ENCODE measurements around the gene SYNDIG1. TPM values are rescaled to one million over a fixed set of nuclear protein-coding genes. Genes with fewer than 3 reads are reported as not detected.

SYNDIG1 gene
- polyA plus RNA-seq, 2 donors = 0.01 TPM; not detected in 1

DNA sequence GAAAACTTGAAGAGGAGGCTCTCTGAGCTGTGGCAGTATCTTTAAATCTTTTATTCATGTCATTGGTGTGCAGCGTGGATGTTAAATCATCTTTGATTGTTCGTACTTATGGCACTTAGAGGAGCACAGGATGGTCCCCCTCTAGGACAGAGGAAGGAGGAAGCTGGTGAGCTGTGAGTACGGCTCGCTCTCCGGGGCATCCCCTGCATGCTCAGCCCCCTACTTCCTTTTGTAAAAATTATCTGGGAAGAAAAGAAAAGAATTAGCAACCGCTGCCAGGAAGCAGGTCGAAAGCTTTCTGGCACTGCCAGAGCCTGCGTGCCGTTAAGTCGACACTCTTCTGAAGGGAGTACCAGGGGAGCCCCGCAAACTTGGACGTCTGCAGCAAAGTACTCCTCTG is 158.5 kb downstream of the SYNDIG1 start:
- H3K4me1 ChIP-seq (ENCODE audit: control insufficient read depth in 2 of 2, insufficient read depth in 2 of 2, low read length in 1 of 2) = peaks cover 0 to 3% of the 10 kb centered on the region in 2 donors
- H3K9me3 ChIP-seq (ENCODE audit: control insufficient read depth in 2 of 2, insufficient read depth in 1 of 2, low read depth in 1 of 2, low read length in 1 of 2) = no peaks in the 10 kb centered on the region
- H3K27me3 ChIP-seq (ENCODE audit: control insufficient read depth in 1 of 2, insufficient read depth in 2 of 2, low read length in 2 of 2) = no peaks in the 10 kb centered on the region
- no peak overlapping the region for H3K27ac ChIP-seq (ENCODE audit: low read depth in 2 of 2, low read length in 1 of 2)
- WGBS, 2 donors = 62 to 71% methylated on average over 12 of the region's 12 CpGs
- H3K36me3 ChIP-seq (ENCODE audit: control insufficient read depth in 2 of 2, insufficient read depth in 2 of 2, low read length in 1 of 2) = no peaks in the 10 kb centered on the region
- H3K4me3 ChIP-seq (ENCODE audit: low read depth in 1 of 2, low read length in 2 of 2) = no peak overlapping the region

DNA sequence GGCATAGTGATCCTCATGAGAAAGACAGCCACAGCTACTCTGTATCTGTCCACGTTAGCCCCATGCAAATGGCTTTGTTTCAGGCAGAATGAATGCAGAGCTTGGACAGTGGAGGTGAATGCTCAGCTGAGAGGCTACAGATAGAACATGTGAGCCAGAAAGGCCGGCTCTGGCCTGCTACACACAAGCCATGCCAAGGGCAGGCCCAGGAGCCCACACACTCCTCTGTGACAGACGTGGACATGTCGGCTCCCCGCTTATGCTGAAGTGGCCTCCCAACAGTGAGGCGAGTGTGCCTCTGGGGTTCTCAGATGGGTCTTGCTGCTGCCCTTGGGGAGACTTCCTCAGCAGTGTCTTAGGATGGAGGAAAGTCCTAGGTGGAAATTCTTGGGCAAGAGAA is 159.6 kb downstream of the SYNDIG1 start:
- WGBS, 2 donors = 85 to 90% methylated on average over 6 of the region's 6 CpGs
- Histone ChIP-seq H3K27me3 (ENCODE audit: control insufficient read depth in 1 of 2, insufficient read depth in 2 of 2, low read length in 2 of 2) (no peaks in the 10 kb centered on the region), H3K9me3 (ENCODE audit: control insufficient read depth in 2 of 2, insufficient read depth in 1 of 2, low read depth in 1 of 2, low read length in 1 of 2) (no peaks in the 10 kb centered on the region), H3K4me3 (ENCODE audit: low read depth in 1 of 2, low read length in 2 of 2) (no peak overlapping the region), H3K27ac (ENCODE audit: low read depth in 2 of 2, low read length in 1 of 2) (no peak overlapping the region), H3K4me1 (ENCODE audit: control insufficient read depth in 2 of 2, insufficient read depth in 2 of 2, low read length in 1 of 2) (peaks cover 3% of the 10 kb centered on the region in 2 donors), H3K36me3 (ENCODE audit: control insufficient read depth in 2 of 2, insufficient read depth in 2 of 2, low read length in 1 of 2) (no peaks in the 10 kb centered on the region)

DNA sequence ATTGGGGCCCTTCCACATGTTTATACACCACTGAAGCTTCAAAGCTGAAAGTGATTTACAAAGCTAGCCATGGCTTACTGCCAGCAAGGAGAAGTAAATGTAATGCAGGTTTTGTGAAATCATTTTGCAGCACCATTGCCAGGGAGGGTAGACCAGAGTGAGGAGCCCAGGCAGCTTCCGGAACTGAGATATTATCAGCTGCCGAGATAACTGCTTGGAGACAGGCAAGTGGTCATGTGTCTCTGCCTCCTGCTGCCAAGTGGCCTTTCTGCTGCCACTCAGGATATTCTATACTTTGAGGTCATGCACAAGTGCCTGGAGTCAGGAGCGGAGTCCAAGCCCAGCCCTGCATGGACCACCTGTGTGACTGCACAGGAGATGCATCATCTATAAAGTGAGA is 160.2 kb downstream of the SYNDIG1 start:
- Histone ChIP-seq H3K4me3 (ENCODE audit: low read depth in 1 of 2, low read length in 2 of 2) (no peak overlapping the region), H3K27me3 (ENCODE audit: control insufficient read depth in 1 of 2, insufficient read depth in 2 of 2, low read length in 2 of 2) (no peaks in the 10 kb centered on the region), H3K4me1 (ENCODE audit: control insufficient read depth in 2 of 2, insufficient read depth in 2 of 2, low read length in 1 of 2) (peaks cover 3% of the 10 kb centered on the region in 2 donors), H3K36me3 (ENCODE audit: control insufficient read depth in 2 of 2, insufficient read depth in 2 of 2, low read length in 1 of 2) (no peaks in the 10 kb centered on the region), H3K27ac (ENCODE audit: low read depth in 2 of 2, low read length in 1 of 2) (no peak overlapping the region), H3K9me3 (ENCODE audit: control insufficient read depth in 2 of 2, insufficient read depth in 1 of 2, low read depth in 1 of 2, low read length in 1 of 2) (no peaks in the 10 kb centered on the region)
- WGBS, 2 donors = 58 to 73% methylated on average over 3 of the region's 3 CpGs

DNA sequence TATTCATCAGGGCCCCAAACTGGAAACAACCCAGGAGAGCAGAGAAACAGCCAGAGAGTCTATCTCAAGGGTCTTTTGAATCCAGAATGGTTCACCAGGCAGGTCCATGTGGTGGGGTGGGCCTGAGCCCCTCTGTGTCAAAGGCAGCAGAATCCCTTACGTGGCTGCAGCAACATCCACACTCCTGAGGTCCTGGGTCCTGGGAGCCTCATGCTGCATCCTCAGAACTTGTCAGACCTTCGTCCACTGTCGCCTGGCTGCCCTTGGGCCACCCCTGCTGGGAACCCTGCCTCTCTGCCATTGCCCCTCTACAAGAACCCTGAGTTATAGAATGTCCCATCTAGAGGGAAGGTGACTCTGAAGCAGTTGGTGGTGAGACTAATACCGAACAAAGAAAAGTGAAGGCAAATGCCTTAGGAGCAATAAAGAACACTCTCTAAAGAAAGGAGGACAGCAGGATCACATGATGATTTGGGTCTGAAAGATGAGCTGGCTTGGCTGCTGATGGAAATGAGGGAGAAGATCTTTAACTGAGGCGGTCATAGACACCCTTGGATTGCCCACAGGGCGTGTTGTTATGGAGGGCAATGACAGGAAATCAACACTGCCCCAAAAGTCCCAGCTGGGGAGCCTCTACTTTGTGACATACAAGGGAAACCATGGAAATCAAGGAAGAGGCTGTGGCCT is 161.2 kb downstream of the SYNDIG1 start:
- 83 to 88% methylated on average over 6 of the region's 6 CpGs for WGBS, 2 donors
- Histone ChIP-seq H3K36me3 (ENCODE audit: control insufficient read depth in 2 of 2, insufficient read depth in 2 of 2, low read length in 1 of 2) (no peaks in the 10 kb centered on the region), H3K9me3 (ENCODE audit: control insufficient read depth in 2 of 2, insufficient read depth in 1 of 2, low read depth in 1 of 2, low read length in 1 of 2) (no peaks in the 10 kb centered on the region), H3K27ac (ENCODE audit: low read depth in 2 of 2, low read length in 1 of 2) (no peak overlapping the region), H3K4me1 (ENCODE audit: control insufficient read depth in 2 of 2, insufficient read depth in 2 of 2, low read length in 1 of 2) (peaks cover 3% of the 10 kb centered on the region in 2 donors), H3K4me3 (ENCODE audit: low read depth in 1 of 2, low read length in 2 of 2) (no peak overlapping the region), H3K27me3 (ENCODE audit: control insufficient read depth in 1 of 2, insufficient read depth in 2 of 2, low read length in 2 of 2) (no peaks in the 10 kb centered on the region)

DNA sequence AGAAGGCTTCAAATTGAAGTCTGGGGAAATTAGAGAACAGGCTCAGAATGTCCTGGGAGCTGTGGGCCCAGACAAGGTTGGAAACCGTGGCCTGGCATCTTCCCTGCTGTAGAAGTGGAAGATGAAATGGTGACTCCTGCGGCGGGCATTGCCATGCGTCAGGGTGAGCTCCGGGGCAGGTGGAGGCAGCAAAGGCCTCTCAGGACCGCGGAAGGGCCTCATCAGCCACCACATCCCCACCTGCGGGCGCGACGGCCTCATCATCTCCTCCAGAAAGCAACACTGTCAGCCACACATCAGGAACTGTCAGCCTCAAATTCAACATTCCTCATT is 161.7 kb downstream of the SYNDIG1 start:
- 90 to 97% methylated on average over 11 of the region's 11 CpGs for WGBS, 2 donors
- H3K27ac ChIP-seq (ENCODE audit: low read depth in 2 of 2, low read length in 1 of 2) = no peak overlapping the region
- no peak overlapping the region for H3K4me3 ChIP-seq (ENCODE audit: low read depth in 1 of 2, low read length in 2 of 2)
- H3K27me3 ChIP-seq (ENCODE audit: control insufficient read depth in 1 of 2, insufficient read depth in 2 of 2, low read length in 2 of 2) = no peaks in the 10 kb centered on the region
- no peaks in the 10 kb centered on the region for H3K36me3 ChIP-seq (ENCODE audit: control insufficient read depth in 2 of 2, insufficient read depth in 2 of 2, low read length in 1 of 2)
- no peaks in the 10 kb centered on the region for H3K9me3 ChIP-seq (ENCODE audit: control insufficient read depth in 2 of 2, insufficient read depth in 1 of 2, low read depth in 1 of 2, low read length in 1 of 2)
- H3K4me1 ChIP-seq (ENCODE audit: control insufficient read depth in 2 of 2, insufficient read depth in 2 of 2, low read length in 1 of 2) = peaks cover 3% of the 10 kb centered on the region in 2 donors

DNA sequence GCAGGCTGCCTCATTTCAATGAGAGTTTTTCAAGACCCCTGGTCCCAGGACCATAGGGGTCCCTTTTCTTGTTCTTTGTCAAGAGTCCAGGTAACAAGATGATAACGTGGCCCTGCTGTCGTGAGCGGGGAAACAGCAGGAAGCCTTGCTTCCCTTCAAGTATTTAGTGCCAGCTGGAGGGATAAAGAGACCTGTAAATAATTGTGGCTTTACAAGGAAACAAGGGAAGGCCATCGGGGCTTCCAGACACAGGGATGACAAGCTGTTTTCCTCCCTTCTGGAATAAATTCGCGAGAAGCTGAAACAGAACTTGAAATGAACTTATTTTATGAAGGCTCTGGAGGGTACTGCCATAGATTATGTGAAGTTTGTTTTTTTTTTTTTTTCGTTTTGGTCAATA is 163.2 kb downstream of the SYNDIG1 start:
- Histone ChIP-seq H3K4me1 (ENCODE audit: control insufficient read depth in 2 of 2, insufficient read depth in 2 of 2, low read length in 1 of 2) (peaks cover 3% of the 10 kb centered on the region in 2 donors), H3K27me3 (ENCODE audit: control insufficient read depth in 1 of 2, insufficient read depth in 2 of 2, low read length in 2 of 2) (no peaks in the 10 kb centered on the region), H3K36me3 (ENCODE audit: control insufficient read depth in 2 of 2, insufficient read depth in 2 of 2, low read length in 1 of 2) (no peaks in the 10 kb centered on the region), H3K9me3 (ENCODE audit: control insufficient read depth in 2 of 2, insufficient read depth in 1 of 2, low read depth in 1 of 2, low read length in 1 of 2) (no peaks in the 10 kb centered on the region), H3K27ac (ENCODE audit: low read depth in 2 of 2, low read length in 1 of 2) (no peak overlapping the region), H3K4me3 (ENCODE audit: low read depth in 1 of 2, low read length in 2 of 2) (no peak overlapping the region)
- 67 to 73% methylated on average over 7 of the region's 7 CpGs for WGBS, 2 donors

DNA sequence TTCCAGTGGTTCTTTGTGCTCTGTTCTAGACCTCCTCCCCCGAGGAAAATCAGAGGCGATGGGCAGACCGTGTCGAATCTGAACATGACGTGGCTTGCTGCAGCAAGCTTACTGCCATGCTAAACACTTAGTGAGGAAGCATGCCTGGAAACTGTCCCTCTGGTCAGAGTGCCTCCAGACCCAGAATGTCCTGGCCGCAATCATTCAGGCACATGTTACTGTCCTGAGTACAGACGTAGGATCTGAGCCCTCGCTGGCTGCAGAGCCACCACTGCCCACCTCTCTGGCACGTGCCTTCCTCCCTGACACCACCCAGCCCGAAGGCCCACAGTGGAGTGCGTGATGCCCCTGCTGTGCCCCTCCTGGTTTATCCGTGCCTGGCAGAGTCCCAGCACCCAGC is 163.6 kb downstream of the SYNDIG1 start:
- H3K4me3 ChIP-seq (ENCODE audit: low read depth in 1 of 2, low read length in 2 of 2) = no peak overlapping the region
- no peaks in the 10 kb centered on the region for H3K36me3 ChIP-seq (ENCODE audit: control insufficient read depth in 2 of 2, insufficient read depth in 2 of 2, low read length in 1 of 2)
- H3K27ac ChIP-seq (ENCODE audit: low read depth in 2 of 2, low read length in 1 of 2) = no peak overlapping the region
- no peaks in the 10 kb centered on the region for H3K27me3 ChIP-seq (ENCODE audit: control insufficient read depth in 1 of 2, insufficient read depth in 2 of 2, low read length in 2 of 2)
- H3K4me1 ChIP-seq (ENCODE audit: control insufficient read depth in 2 of 2, insufficient read depth in 2 of 2, low read length in 1 of 2) = peaks cover 3% of the 10 kb centered on the region in 2 donors
- no peaks in the 10 kb centered on the region for H3K9me3 ChIP-seq (ENCODE audit: control insufficient read depth in 2 of 2, insufficient read depth in 1 of 2, low read depth in 1 of 2, low read length in 1 of 2)
- 66 to 74% methylated on average over 12 of the region's 12 CpGs for WGBS, 2 donors

DNA sequence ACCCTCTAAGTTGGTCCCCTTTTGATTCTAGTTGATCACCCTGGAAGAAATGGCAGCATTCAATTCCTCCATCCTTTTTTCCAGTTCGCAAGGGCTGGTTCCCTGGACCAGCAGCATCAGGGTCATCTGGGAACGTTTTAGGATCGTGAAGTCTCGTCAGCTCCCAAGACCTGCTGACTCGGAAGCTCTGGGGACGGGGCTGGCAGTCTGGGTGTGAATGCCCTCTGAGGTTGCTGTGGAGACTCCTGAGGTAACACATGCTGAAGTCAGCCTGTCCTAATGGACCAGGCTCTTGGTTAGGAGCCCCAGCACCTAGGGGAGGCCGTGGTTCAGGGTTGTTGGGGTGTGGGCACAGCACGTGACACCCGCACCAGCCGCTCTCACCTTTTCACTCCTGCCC is 164.1 kb downstream of the SYNDIG1 start:
- WGBS, 2 donors = 79 to 82% methylated on average over 10 of the region's 10 CpGs
- no peak overlapping the region for H3K4me3 ChIP-seq (ENCODE audit: low read depth in 1 of 2, low read length in 2 of 2)

DNA sequence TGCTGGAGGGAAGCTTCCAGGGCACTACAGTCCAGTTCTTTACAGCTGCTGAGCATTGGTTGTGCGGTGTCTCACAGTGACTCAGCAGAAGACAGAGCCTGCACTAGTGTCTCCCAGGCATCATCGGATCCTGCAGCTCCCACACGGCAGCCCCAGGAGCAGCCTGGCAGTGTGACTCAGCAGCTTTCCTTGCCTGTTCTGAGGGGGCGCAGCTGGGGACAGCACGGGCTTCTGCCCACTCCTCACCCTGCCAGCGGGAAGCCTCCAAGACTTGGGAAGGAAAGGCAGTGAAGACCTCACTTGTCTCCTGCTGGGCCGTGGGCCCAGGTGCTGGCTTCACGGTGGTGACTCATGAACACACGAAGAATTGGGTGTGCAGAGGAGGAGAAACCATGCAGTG is 165.4 kb downstream of the SYNDIG1 start:
- Histone ChIP-seq H3K27me3 (ENCODE audit: control insufficient read depth in 1 of 2, insufficient read depth in 2 of 2, low read length in 2 of 2) (no peaks in the 10 kb centered on the region), H3K9me3 (ENCODE audit: control insufficient read depth in 2 of 2, insufficient read depth in 1 of 2, low read depth in 1 of 2, low read length in 1 of 2) (peaks cover 0 to 2% of the 10 kb centered on the region in 2 donors), H3K36me3 (ENCODE audit: control insufficient read depth in 2 of 2, insufficient read depth in 2 of 2, low read length in 1 of 2) (no peaks in the 10 kb centered on the region), H3K27ac (ENCODE audit: low read depth in 2 of 2, low read length in 1 of 2) (no peak overlapping the region), H3K4me3 (ENCODE audit: low read depth in 1 of 2, low read length in 2 of 2) (no peak overlapping the region), H3K4me1 (ENCODE audit: control insufficient read depth in 2 of 2, insufficient read depth in 2 of 2, low read length in 1 of 2) (peaks cover 3% of the 10 kb centered on the region in 2 donors)
- 45 to 60% methylated on average over 9 of the region's 9 CpGs for WGBS, 2 donors

More for the DNA sequence above, 164.1 kb downstream of the SYNDIG1 start:
- no peaks in the 10 kb centered on the region for H3K27me3 ChIP-seq (ENCODE audit: control insufficient read depth in 1 of 2, insufficient read depth in 2 of 2, low read length in 2 of 2)
- no peak overlapping the region for H3K27ac ChIP-seq (ENCODE audit: low read depth in 2 of 2, low read length in 1 of 2)
- no peaks in the 10 kb centered on the region for H3K9me3 ChIP-seq (ENCODE audit: control insufficient read depth in 2 of 2, insufficient read depth in 1 of 2, low read depth in 1 of 2, low read length in 1 of 2)
- H3K4me1 ChIP-seq (ENCODE audit: control insufficient read depth in 2 of 2, insufficient read depth in 2 of 2, low read length in 1 of 2) = peaks cover 3% of the 10 kb centered on the region in 2 donors
- H3K36me3 ChIP-seq (ENCODE audit: control insufficient read depth in 2 of 2, insufficient read depth in 2 of 2, low read length in 1 of 2) = no peaks in the 10 kb centered on the region

DNA sequence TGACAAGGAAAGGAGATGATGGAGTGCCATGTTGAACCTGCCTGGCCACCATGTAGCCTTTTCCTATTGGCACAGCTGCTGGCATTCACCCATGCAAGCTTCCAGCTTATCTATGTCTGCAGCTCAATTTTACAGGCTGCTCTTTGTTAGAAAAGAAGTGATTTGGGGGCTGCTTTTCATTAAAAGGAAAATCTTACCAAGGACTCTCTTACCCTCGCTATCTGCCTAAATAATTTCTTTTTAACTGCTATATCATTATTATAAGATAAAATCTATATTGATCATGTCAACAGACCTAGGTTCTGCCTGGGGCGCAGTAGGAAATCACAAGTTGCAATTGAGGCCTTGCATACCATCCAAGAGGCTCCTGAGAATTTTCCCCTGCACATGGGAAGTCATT is 167.2 kb downstream of the SYNDIG1 start:
- Histone ChIP-seq H3K4me1 (ENCODE audit: control insufficient read depth in 2 of 2, insufficient read depth in 2 of 2, low read length in 1 of 2) (peaks cover 0 to 3% of the 10 kb centered on the region in 2 donors), H3K27me3 (ENCODE audit: control insufficient read depth in 1 of 2, insufficient read depth in 2 of 2, low read length in 2 of 2) (no peaks in the 10 kb centered on the region)
- 85 to 87% methylated on average over 2 of the region's 2 CpGs for WGBS, 2 donors

More for the DNA sequence above, 167.2 kb downstream of the SYNDIG1 start:
- peaks cover 0 to 2% of the 10 kb centered on the region in 2 donors for H3K9me3 ChIP-seq (ENCODE audit: control insufficient read depth in 2 of 2, insufficient read depth in 1 of 2, low read depth in 1 of 2, low read length in 1 of 2)
- no peaks in the 10 kb centered on the region for H3K36me3 ChIP-seq (ENCODE audit: control insufficient read depth in 2 of 2, insufficient read depth in 2 of 2, low read length in 1 of 2)
- H3K4me3 ChIP-seq (ENCODE audit: low read depth in 1 of 2, low read length in 2 of 2) = no peak overlapping the region
- no peak overlapping the region for H3K27ac ChIP-seq (ENCODE audit: low read depth in 2 of 2, low read length in 1 of 2)

Measured in esophagus (tissue), 2 donors.